ENCODE measurements around the gene CCNG1. TPM values are rescaled to one million over a fixed set of nuclear protein-coding genes. Genes with fewer than 3 reads are reported as not detected.

Gene CCNG1
- total RNA-seq, 2 experiments from 2014 or later: 114 to 116 TPM

GRCh38 chr5:163397354-163397753 lies 40.0 kb upstream of the CCNG1 start:
- peaks cover 22% of the 10 kb centered on the region for H3K27me3 Mint-ChIP-seq
- H3K4me1 Mint-ChIP-seq (ENCODE audit: low read depth): no peaks in the 10 kb centered on the region
- no peaks in the 10 kb centered on the region for H3K36me3 Mint-ChIP-seq (ENCODE audit: low read depth)
- H3K4me3 Mint-ChIP-seq: no peak overlapping the region
- no peak overlapping the region for H3K27ac Mint-ChIP-seq
- Histone ChIP-seq H3K27me3 (ENCODE audit: control insufficient read depth in 1 of 2, insufficient read depth in 2 of 2, low read length in 2 of 2) (peaks cover 0 to 8% of the 10 kb centered on the region in 2 experiments), H3K4me3 (ENCODE audit: low read length) (no peak overlapping the region), H3K27ac (ENCODE audit: low read depth in 1 of 2, low read length in 2 of 2) (no peak overlapping the region), H3K9me3 (ENCODE audit: control insufficient read depth in 1 of 2, insufficient read depth in 1 of 2, low read length in 2 of 2) (no peaks in the 10 kb centered on the region), H3K4me1 (ENCODE audit: insufficient read depth, low read length) (no peaks in the 10 kb centered on the region), H3K36me3 (ENCODE audit: insufficient read depth, low read length) (no peaks in the 10 kb centered on the region)
- ATAC-seq (ENCODE audit: poor library complexity) (no peak), DNase-seq (no peak)
- H3K9me3 Mint-ChIP-seq: peaks cover 3% of the 10 kb centered on the region
- CTCF ChIA-PET: interaction anchor here (0.6 kb wide), 1 partner anchor 50 kb away, joined by 3 read pairs; no protein-coding TSS in a partner anchor
- intact Hi-C loops (cut with DNase I, micrococcal nuclease): no loop called here
- POLR2A ChIA-PET: no interaction called here
- TF ChIP-seq CTCF (IDR thresholded peaks at IDR 0.05): no peak

- H3K9me3 Mint-ChIP-seq: no peaks in the 10 kb centered on the region
- no peaks in the 10 kb centered on the region for H3K36me3 Mint-ChIP-seq (ENCODE audit: low read depth)
- CTCF ChIA-PET: interaction anchor here (1.1 kb wide), 1 partner anchor 8 kb away, joined by 5 read pairs; no protein-coding TSS in a partner anchor
- no peaks in the 10 kb centered on the region for H3K4me1 ChIP-seq (ENCODE audit: insufficient read depth, low read length)
- no peaks in the 10 kb centered on the region for H3K9me3 ChIP-seq (ENCODE audit: control insufficient read depth in 1 of 2, insufficient read depth in 1 of 2, low read length in 2 of 2)
- H3K27ac ChIP-seq (ENCODE audit: low read depth in 1 of 2, low read length in 2 of 2): no peak overlapping the region
- no peaks in the 10 kb centered on the region for H3K4me1 Mint-ChIP-seq (ENCODE audit: low read depth)
- H3K36me3 ChIP-seq (ENCODE audit: insufficient read depth, low read length): no peaks in the 10 kb centered on the region
- H3K27me3 Mint-ChIP-seq: peaks cover 20% of the 10 kb centered on the region
- peaks cover 0 to 6% of the 10 kb centered on the region in 2 experiments for H3K27me3 ChIP-seq (ENCODE audit: control insufficient read depth in 1 of 2, insufficient read depth in 2 of 2, low read length in 2 of 2)
- no peak overlapping the region for H3K4me3 Mint-ChIP-seq
- intact Hi-C loops (cut with DNase I, micrococcal nuclease): no loop called here
- ATAC-seq (ENCODE audit: poor library complexity) (no peak), DNase-seq (no peak)
- no peak overlapping the region for H3K4me3 ChIP-seq (ENCODE audit: low read length)
- POLR2A ChIA-PET: no interaction called here
- TF ChIP-seq CTCF (IDR thresholded peaks at IDR 0.05): no peak
- no peak overlapping the region for H3K27ac Mint-ChIP-seq
These were observed 37.5 kb upstream of the CCNG1 start for GRCh38 chr5:163399923-163400322.

- H3K4me1 ChIP-seq (ENCODE audit: insufficient read depth, low read length): no peaks in the 10 kb centered on the region
- DNase-seq (no peak), ATAC-seq (ENCODE audit: poor library complexity) (no peak)
- H3K9me3 Mint-ChIP-seq: no peaks in the 10 kb centered on the region
- intact Hi-C loops (cut with DNase I, micrococcal nuclease): no loop called here
- H3K9me3 ChIP-seq (ENCODE audit: control insufficient read depth in 1 of 2, insufficient read depth in 1 of 2, low read length in 2 of 2): no peaks in the 10 kb centered on the region
- H3K27ac Mint-ChIP-seq: no peak overlapping the region
- ChIA-PET POLR2A (no interaction called here), CTCF (no interaction called here)
- TF ChIP-seq CTCF (IDR thresholded peaks at IDR 0.05): no peak
- no peak overlapping the region for H3K27ac ChIP-seq (ENCODE audit: low read depth in 1 of 2, low read length in 2 of 2)
- H3K36me3 ChIP-seq (ENCODE audit: insufficient read depth, low read length): no peaks in the 10 kb centered on the region
- no peak overlapping the region for H3K4me3 Mint-ChIP-seq
- no peak overlapping the region for H3K4me3 ChIP-seq (ENCODE audit: low read length)
- no peaks in the 10 kb centered on the region for H3K36me3 Mint-ChIP-seq (ENCODE audit: low read depth)
- no peaks in the 10 kb centered on the region for H3K4me1 Mint-ChIP-seq (ENCODE audit: low read depth)
- peaks cover 0 to under 1% of the 10 kb centered on the region in 2 experiments for H3K27me3 ChIP-seq (ENCODE audit: control insufficient read depth in 1 of 2, insufficient read depth in 2 of 2, low read length in 2 of 2)
- peaks cover 12% of the 10 kb centered on the region for H3K27me3 Mint-ChIP-seq
These were observed 36.1 kb upstream of the CCNG1 start for GRCh38 chr5:163401271-163401670.
